HG03565 (cell line): ENCODE data around the gene RHOB.
A peak's percentile ranks its signal among the peaks of the same experiment; 100 is the strongest.
"Not testable (repeated sequence)": the region's sequence is repeated elsewhere in the genome, so short reads cannot be mapped to it uniquely, and the experiment has no call there.

Experiments
- ATAC-seq: cut with Tn5 transposase; IDR thresholded peaks from one replicate; pipeline ENCODE4 v1.9.1; 2021; ENCODE audit warnings: mild to moderate bottlenecking, moderate library complexity; ENCODE audit not compliant: unreplicated experiment

RHOB gene

DNA sequence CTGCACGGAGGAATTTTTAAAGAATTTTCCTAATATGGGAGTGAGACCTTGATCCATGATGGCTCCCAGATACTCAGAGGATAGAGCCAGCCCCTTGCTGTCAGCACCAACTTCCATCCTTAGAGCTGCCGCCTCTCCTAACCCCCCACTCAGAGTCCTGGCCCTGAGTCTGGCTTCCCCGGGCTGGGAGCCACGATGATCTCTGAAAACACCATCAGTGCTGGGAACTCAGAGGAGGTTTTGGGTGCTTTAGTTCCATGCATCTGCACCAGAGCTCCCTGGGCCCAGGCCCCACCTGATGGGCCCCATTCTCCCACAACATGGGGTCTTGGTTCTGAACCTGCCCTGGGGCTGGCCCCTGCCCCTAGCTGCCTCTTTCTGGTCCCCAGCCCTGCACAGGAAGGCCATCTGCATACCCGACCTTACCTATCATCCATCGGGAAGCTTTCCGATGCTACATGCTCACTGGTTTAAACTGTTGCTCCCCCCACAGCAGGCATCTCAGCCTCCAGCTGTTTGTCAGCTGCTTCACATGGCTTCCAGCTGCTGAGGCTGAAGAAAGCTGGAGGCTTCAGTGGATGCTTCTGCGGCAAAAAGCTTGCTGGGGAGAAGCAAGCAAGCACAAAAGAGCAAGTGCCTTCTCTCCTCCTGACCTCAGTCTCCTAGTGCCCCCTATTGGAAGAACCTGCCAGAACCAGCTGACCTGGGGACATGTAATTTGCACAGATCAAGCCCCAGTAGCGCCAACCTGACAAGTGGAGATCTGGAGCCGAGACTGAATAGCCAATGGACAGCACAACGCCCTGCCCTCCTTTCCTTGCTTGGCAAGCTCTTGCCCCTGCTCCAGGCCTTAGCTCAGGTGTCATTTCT is 24.2 kb upstream of the RHOB start:
- no peak for ATAC-seq

GRCh38 chr2:20423359-20423758 is 23.5 kb upstream of the RHOB start:
- no peak for ATAC-seq

DNA sequence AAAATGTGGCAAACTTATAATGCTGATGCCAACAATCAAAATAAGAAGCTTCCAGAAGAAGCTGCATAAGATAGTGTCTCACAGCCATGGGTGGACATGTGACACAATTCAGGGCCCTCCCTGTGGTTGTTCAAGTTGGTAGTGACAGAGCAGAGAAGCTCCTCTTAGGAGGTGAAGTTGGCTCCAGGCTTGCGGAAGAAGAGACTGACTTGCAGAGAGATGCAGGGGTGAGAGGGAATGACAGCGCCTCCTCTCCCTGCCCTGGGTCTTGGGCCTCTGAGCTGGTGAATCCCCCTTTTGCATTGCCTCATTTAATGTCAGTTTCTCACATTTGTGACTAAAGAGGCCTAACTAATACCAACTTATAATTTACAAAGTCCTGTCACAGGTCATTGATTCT is 23.0 kb upstream of the RHOB start:
- no peak for ATAC-seq

DNA sequence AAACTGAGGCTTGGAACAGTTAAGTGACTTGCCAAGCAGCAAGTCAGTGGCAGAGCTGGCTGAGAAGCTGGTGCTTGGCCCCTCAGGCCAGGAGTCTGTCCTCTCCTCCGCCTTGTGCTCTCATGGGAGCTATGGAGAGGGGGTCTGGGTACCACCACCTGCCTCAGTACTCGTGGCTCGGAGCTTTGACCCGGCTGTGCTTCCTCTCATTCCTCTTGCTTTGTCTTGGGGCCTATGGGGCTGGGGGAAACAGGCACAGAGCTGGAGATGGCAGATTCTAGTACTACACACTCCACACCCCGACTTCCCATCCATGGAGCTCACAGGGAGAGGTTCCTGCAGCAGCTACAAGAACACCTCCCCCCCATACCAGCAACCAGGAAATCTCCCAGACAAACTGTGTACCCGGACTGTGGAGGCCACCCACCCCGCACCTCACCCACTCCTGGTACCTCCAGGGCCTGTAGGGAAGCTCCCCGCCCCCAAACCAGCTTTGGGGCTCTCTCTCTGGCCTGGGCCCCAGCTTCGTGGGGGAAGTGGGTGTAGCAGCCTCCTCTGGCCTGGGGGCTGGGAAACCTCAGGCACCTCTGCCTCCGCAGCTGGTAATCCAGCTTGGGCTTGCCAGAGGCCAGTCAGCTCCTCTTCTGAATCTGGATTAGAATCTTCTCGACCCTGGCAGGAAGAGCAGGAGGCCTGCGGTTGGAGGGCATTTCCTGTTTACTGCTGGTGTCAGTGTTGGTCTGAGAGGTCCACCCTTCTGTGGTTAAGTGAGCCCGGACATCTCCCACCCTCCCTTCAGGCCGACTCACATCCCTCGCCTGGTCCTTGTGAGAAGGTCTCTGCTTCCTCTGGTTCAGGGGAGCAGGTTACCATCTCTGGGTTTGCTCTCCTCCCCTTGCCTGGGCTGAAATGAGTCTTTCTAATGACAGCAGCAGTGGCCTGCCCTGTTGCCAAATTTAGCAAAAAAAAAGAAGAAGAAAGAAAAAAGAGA is 22.3 kb upstream of the RHOB start:
- ATAC-seq = peak; percentile 45

DNA sequence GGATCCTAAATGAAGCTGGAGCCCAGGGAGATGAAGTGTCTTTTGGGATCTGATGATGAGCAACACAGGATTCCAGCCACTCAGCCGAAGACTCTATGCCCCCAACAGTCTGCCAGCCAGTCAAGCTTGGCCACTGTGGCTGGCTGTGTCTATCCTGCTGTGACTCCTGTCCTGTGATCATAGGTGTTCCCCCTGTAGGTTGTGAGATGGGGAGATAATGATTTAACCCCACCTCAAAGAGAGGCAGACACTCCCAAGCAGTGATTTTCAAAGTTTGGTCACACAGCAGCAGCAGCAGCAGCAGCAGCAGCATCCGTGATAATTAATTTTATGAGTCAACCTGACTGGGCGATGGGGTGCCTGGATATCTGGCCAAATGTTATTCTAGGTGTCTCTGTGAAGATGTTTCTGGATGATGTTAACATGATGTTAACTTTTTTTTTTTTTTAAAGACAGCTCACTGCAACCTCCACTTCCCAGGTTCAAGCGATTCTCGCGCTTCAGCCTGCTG is 21.4 kb upstream of the RHOB start:
- no peak for ATAC-seq

DNA sequence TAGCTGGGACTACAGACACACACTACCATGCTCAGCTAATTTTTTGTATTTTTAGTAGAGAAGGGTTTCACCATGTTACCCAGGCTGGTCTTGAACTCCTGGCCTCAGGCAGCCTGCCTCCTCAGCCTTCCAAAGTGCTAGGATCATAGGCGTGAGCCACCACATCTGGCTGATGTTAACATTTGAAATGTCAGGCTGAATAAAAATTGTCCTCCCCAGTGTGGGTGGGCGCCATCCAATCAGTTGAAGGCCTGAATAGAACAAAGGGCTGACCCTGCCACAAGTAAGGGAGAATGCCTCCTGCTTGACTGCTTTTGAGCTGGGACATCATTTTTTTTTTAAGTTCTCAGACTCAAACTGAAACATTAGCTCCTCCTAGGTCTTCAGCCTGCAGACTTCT is 21.0 kb upstream of the RHOB start:
- ATAC-seq = no peak

- no peak for ATAC-seq
Observed at GRCh38 chr2:20427931-20428526, 18.8 kb upstream of the RHOB start.

DNA sequence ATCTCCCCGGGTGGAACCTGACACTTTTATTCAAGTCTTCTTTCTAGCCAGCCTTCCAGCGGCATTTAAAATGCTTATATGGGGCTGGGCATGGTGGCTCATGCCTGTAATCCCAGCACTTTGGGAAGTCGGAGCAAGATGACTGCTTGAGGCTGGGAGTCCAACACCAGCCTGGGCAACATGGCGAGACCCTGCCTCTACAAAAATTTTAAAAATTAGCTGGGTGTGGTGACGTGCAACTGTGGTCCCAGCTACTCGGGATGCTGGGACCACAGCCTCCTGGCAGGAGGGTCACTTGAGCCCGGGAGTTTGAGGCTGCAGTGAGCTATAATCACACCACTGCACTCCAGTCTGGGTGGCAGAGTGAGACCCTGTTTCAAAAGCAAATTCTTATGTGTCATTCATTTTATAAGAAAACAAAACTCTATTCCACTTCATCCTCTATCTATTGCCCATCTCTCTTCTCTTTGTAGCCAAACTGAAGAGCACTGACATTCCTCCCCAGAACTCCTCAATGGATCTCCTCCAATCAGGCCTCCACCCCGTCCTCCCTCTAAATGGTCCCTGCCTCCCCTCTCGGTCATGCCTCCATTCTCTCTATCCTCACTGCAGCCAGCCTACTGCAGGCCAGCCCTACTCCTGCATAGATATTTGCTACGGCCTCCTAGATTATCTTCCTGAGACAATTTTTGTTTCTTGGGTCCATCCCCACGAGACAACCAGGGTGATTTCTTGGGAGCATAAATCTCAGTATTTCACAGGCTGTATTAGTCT is 18.0 kb upstream of the RHOB start:
- ATAC-seq = no peak

GRCh38 chr2:20429528-20429927 is 17.3 kb upstream of the RHOB start:
- peak; percentile 66 for ATAC-seq

DNA sequence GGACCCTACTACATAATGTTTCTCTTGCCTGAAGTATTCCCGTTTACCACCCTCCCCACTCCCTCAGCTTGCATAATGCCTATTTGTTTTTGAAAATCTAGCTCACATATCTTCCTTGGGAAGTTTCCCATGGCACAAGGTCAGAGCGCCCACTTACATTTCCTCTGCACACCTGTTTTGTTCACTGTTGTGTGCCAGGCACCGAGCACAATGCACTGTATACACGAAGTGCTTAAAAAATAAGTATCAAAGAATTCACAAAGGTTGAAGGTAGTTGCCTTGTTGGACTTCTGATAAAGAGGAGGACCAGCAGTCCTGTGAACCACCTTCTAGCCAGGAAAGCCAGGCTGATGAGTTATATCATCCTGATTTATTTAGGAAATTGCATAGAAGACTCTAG is 16.8 kb upstream of the RHOB start:
- ATAC-seq = no peak

- peak; percentile 39 for ATAC-seq
Observed at GRCh38 chr2:20430461-20431300, 16.2 kb upstream of the RHOB start.

GRCh38 chr2:20431301-20431698 is 15.6 kb upstream of the RHOB start:
- no peak for ATAC-seq

- ATAC-seq = no peak
Observed at GRCh38 chr2:20431772-20432171, 15.1 kb upstream of the RHOB start.

DNA sequence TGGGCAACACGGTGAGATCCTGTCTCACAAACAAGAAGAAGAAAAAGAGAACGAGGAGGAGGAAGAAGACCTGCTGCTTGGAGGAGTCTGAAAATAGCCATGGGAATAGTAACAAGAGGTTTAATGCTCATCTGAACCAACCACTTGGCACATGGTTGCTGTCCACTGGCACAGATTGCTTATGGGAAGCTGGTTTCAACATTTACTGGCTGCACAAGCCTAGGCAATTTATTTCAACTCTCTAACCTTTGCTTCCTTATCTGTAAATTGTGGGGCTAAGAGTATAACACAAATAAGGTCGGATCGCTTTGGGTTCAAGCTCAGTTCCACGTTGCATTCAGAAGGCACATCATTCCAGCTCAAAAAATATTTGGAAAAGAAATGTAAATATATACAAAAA is 14.2 kb upstream of the RHOB start:
- no peak for ATAC-seq

DNA sequence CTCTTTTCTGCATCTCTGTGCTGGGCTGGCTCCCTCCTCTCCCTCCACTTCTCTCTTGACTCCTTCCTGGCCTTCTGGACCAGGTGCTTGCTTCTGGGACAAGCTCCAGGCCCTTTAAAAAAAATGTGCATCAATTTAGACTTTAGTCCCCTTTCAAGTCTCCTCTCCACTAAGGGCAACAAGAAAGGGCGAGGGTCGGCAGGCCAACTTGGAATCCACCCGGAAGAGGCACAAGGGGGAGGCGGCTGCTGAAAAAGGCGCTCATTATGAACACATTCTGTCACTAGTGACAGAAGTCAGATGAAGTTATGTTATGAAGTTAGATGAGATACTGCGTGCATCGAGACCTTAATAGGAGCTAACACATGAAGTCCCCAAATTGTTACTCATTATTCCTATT is 13.6 kb upstream of the RHOB start:
- ATAC-seq = no peak

DNA sequence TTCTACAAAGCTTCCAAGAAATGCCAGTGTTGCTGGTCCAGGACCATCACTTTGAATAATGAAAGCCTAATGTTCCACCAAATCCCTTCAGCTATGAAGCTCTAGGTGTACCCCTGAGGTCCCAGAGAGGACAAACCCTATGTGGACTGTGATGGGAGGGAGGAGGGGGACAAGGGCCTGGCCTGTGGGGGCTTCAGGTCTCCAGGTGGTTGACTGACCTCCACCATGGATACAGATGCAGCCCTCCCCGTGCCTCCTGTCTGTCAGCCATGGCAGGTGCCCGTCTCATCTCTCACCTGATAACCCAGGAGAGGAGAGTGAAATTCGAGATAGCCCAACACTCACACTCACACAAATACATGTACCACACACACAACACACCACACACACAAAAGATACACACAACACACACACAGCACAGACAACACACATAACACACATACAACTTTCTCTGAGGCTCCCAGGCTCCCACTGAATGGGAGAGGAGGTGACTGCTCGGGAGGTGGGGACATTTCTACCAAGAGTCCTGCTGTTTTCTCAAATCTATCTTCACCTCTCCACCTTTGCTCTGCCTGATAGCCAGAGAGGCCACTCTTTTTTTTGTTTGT is 12.8 kb upstream of the RHOB start:
- ATAC-seq = no peak

DNA sequence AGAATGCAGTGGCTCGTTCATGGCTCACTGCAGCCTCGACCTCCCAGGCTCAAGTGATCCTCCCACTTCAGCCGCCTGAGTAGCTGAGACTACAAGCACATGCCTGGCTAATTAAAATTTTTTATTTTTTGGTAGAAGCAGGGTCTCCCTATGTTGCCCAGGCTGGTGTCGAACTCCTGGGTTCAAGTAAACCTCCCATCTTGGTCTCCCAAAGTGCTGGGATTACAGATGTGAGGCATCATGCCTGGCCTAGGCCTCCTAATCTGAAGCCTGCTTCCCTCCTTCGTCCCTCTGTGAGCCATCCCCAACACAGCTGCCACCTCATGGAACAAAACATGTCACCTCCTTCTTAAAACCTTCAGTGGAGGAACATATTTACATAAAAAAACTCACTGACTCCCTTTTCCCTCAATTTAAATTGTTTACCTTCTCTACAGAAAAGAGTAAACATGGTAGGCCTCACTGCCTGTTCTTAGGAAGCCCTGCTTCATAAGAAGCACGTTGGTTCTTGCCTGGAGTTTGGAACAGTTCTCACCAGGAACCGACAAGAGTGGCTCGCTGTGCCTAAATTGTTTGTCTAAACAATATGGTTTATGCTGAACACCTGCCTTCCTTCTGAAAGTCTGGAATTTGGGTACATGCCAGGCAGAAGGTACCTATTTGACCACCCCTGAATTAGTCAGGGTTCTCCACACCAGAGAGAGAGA is 12.1 kb upstream of the RHOB start:
- no peak for ATAC-seq

GRCh38 chr2:20435456-20435855 is 11.4 kb upstream of the RHOB start:
- not testable (repeated sequence) for ATAC-seq
